8988T (cell line): ENCODE data around the gene CC2D1A.

Source experiments
- DNase-seq: peaks from one replicate; pipeline ENCODE4 v3.0.0; 2011

CC2D1A gene

GRCh38 chr19:13880059-13881043, 25.6 kb upstream of the CC2D1A start:
- DNase-seq: peak; percentile 90

GRCh38 chr19:13881251-13881691, 24.7 kb upstream of the CC2D1A start:
- no peak for DNase-seq

GRCh38 chr19:13881692-13882418, 24.1 kb upstream of the CC2D1A start:
- no peak for DNase-seq

- no peak for DNase-seq
Measured at GRCh38 chr19:13882419-13882795, 23.6 kb upstream of the CC2D1A start.

- DNase-seq: no peak
Measured at GRCh38 chr19:13882836-13883235, 23.2 kb upstream of the CC2D1A start.

- no peak for DNase-seq
Measured at GRCh38 chr19:13883516-13884064, 22.4 kb upstream of the CC2D1A start.

- DNase-seq: no peak
Measured at GRCh38 chr19:13884726-13885591, 21.0 kb upstream of the CC2D1A start.

GRCh38 chr19:13885826-13886365, 20.1 kb upstream of the CC2D1A start:
- no peak for DNase-seq

- no peak for DNase-seq
Measured at GRCh38 chr19:13887018-13887436, 19.0 kb upstream of the CC2D1A start.

GRCh38 chr19:13887517-13887916, 18.5 kb upstream of the CC2D1A start:
- DNase-seq: no peak

- no peak for DNase-seq
Measured at GRCh38 chr19:13888281-13888680, 17.7 kb upstream of the CC2D1A start.

GRCh38 chr19:13890136-13890535, 15.9 kb upstream of the CC2D1A start:
- no peak for DNase-seq

- DNase-seq: no peak
Measured at GRCh38 chr19:13892870-13893269, 13.1 kb upstream of the CC2D1A start.

- DNase-seq: no peak
Measured at GRCh38 chr19:13894552-13894951, 11.4 kb upstream of the CC2D1A start.

GRCh38 chr19:13896227-13896626, 9.8 kb upstream of the CC2D1A start:
- no peak for DNase-seq

GRCh38 chr19:13899393-13899792, 6.6 kb upstream of the CC2D1A start:
- DNase-seq: no peak

GRCh38 chr19:13899912-13900584, 6.0 kb upstream of the CC2D1A start:
- no peak for DNase-seq

GRCh38 chr19:13902993-13903555, 2.9 kb upstream of the CC2D1A start:
- DNase-seq: no peak

- DNase-seq: no peak
Measured at GRCh38 chr19:13906521-13906904, 512 bp downstream of the CC2D1A start.

- no peak for DNase-seq
Measured at GRCh38 chr19:13906910-13907309, 909 bp downstream of the CC2D1A start.

GRCh38 chr19:13908674-13909073, 2.7 kb downstream of the CC2D1A start:
- no peak for DNase-seq
